Measurements from ENCODE around the gene TBCEL.

TBCEL gene

DNA sequence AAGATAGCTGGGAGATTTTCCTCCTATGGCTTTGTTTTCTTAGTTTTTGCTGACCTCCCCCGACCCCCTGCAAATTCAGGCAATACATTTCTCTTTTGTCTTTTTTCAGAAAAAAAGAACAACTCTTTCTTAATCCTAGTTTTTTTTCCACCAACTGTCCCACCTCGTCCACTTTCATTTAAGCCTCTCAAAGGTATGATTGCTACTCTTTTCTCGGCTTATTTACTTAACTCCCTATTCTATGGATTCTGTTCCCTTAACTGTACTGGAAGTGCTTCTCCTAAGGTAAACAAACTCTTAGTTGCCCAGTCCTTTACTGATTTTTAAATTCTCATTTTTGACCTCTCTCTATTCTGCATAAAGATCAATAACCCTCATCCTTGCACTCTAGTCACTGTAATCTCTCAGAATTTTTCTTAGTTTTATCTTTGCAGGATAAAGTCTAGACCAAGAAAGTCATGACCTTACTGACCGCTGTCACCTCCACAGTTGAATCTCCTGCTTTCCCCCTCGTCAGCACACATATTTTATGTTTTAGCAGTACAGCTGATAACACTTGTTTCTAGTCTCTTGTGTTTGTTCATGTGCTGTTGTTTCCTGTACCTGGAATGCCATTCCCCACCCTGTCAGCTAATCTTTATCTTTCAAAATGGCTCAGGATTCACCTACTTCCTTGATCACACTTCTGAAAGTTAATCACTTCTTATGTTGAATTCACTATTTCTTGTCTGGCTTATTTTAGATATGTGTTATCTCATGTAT, 14.9 kb downstream of the TBCEL start:
- Histone ChIP-seq H3K27ac (replicated peaks) (no peak overlapping the region), H3K27me3 (ENCODE audit: insufficient read depth, poor library complexity, severe bottlenecking) (no peaks in the 10 kb centered on the region), H3K4me3 (replicated peaks; ENCODE audit: insufficient read depth, low read length) (no peak overlapping the region)
- TF ChIP-seq POLR2AphosphoS5 (IDR thresholded peaks at IDR 0.05; ENCODE audit: low read depth): no peak
- DNase-seq (ENCODE audit: low read depth in 1 of 2, low spot score in 1 of 2): no peak

- no peak overlapping the region for H3K27ac ChIP-seq (replicated peaks)
- H3K27me3 ChIP-seq (ENCODE audit: insufficient read depth, poor library complexity, severe bottlenecking): no peaks in the 10 kb centered on the region
- DNase-seq (ENCODE audit: low read depth in 1 of 2, low spot score in 1 of 2): no peak
- TF ChIP-seq GABPA (IDR thresholded peaks at IDR 0.05; ENCODE audit: low read depth) (no peak), POLR2AphosphoS5 (IDR thresholded peaks at IDR 0.05; ENCODE audit: low read depth) (no peak), SPI1 (IDR thresholded peaks at IDR 0.05; ENCODE audit: borderline replicate concordance, low read depth) (no peak)
- TF ChIP-seq, protein P1, sequence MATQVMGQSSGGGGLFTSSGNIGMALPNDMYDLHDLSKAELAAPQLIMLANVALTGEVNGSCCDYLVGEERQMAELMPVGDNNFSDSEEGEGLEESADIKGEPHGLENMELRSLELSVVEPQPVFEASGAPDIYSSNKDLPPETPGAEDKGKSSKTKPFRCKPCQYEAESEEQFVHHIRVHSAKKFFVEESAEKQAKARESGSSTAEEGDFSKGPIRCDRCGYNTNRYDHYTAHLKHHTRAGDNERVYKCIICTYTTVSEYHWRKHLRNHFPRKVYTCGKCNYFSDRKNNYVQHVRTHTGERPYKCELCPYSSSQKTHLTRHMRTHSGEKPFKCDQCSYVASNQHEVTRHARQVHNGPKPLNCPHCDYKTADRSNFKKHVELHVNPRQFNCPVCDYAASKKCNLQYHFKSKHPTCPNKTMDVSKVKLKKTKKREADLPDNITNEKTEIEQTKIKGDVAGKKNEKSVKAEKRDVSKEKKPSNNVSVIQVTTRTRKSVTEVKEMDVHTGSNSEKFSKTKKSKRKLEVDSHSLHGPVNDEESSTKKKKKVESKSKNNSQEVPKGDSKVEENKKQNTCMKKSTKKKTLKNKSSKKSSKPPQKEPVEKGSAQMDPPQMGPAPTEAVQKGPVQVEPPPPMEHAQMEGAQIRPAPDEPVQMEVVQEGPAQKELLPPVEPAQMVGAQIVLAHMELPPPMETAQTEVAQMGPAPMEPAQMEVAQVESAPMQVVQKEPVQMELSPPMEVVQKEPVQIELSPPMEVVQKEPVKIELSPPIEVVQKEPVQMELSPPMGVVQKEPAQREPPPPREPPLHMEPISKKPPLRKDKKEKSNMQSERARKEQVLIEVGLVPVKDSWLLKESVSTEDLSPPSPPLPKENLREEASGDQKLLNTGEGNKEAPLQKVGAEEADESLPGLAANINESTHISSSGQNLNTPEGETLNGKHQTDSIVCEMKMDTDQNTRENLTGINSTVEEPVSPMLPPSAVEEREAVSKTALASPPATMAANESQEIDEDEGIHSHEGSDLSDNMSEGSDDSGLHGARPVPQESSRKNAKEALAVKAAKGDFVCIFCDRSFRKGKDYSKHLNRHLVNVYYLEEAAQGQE (IDR thresholded peaks at IDR 0.05; ENCODE audit: insufficient replicate concordance, low read depth): no peak
- TF ChIP-seq, protein P2, sequence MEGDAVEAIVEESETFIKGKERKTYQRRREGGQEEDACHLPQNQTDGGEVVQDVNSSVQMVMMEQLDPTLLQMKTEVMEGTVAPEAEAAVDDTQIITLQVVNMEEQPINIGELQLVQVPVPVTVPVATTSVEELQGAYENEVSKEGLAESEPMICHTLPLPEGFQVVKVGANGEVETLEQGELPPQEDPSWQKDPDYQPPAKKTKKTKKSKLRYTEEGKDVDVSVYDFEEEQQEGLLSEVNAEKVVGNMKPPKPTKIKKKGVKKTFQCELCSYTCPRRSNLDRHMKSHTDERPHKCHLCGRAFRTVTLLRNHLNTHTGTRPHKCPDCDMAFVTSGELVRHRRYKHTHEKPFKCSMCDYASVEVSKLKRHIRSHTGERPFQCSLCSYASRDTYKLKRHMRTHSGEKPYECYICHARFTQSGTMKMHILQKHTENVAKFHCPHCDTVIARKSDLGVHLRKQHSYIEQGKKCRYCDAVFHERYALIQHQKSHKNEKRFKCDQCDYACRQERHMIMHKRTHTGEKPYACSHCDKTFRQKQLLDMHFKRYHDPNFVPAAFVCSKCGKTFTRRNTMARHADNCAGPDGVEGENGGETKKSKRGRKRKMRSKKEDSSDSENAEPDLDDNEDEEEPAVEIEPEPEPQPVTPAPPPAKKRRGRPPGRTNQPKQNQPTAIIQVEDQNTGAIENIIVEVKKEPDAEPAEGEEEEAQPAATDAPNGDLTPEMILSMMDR (IDR thresholded peaks at IDR 0.05; ENCODE audit: insufficient read depth, low read length): no peak
- H3K4me3 ChIP-seq (replicated peaks; ENCODE audit: insufficient read depth, low read length): no peak overlapping the region
Observed at GRCh38 chr11:121039971-121040613, 16.2 kb downstream of the TBCEL start.

- Histone ChIP-seq H3K27ac (replicated peaks) (no peak overlapping the region), H3K4me3 (replicated peaks; ENCODE audit: insufficient read depth, low read length) (no peak overlapping the region), H3K27me3 (ENCODE audit: insufficient read depth, poor library complexity, severe bottlenecking) (no peaks in the 10 kb centered on the region)
- TF ChIP-seq, protein P1 (IDR thresholded peaks at IDR 0.05; ENCODE audit: insufficient replicate concordance, low read depth): no peak
- TF ChIP-seq GABPA (IDR thresholded peaks at IDR 0.05; ENCODE audit: low read depth): no peak
- no peak for TF ChIP-seq POLR2AphosphoS5 (IDR thresholded peaks at IDR 0.05; ENCODE audit: low read depth)
- no peak for DNase-seq (ENCODE audit: low read depth in 1 of 2, low spot score in 1 of 2)
Observed at GRCh38 chr11:121040614-121041002, 16.7 kb downstream of the TBCEL start.

GRCh38 chr11:121041072-121041471, 17.2 kb downstream of the TBCEL start:
- TF ChIP-seq, protein P1 (IDR thresholded peaks at IDR 0.05; ENCODE audit: insufficient replicate concordance, low read depth): no peak
- DNase-seq (ENCODE audit: low read depth in 1 of 2, low spot score in 1 of 2): no peak
- no peak overlapping the region for H3K4me3 ChIP-seq (replicated peaks; ENCODE audit: insufficient read depth, low read length)
- H3K27ac ChIP-seq (replicated peaks): no peak overlapping the region
- H3K27me3 ChIP-seq (ENCODE audit: insufficient read depth, poor library complexity, severe bottlenecking): no peaks in the 10 kb centered on the region
